Lower leg skin (tissue), 3 donors: ENCODE results near the gene AHCYL1.

Experiments
- POLR2A ChIP-seq, 2 donors: fragments of 450-650 bp; IDR thresholded peaks; one replicate each; pipeline ENCODE4 v1.6.1; 2016 to 2017; ENCODE audit warnings: antibody characterized with exemption in 2 of 2, mild to moderate bottlenecking in 1 of 2, moderate library complexity in 1 of 2
- TF ChIP-seq, protein P1 (sequence below), 3 donors: fragments of 450-650 bp; IDR thresholded peaks; one replicate each; pipeline ENCODE4 v1.5.1; 2016; ENCODE audit warnings: antibody characterized with exemption in 3 of 3, mild to moderate bottlenecking in 3 of 3, moderate library complexity in 2 of 3

DNA sequence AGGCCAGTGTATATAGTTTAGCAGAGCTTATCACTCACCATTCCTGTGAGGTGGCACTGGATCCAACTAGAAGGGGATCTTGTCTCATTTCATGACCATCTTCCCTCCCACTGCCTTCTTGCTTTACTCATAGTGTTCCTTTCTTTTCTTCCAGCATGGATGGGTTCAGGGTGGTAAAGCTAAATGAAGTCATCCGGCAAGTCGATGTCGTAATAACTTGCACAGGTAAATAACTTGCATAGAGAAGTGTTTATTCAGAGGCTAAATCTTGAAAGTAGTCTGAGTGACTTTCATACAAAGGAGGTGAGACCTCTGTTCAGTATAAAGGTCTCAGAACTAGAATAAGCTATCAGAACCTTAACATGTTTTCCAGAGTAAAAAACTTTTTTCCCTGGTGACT, 33.2 kb downstream of the AHCYL1 start:
- TF ChIP-seq, protein P1, sequence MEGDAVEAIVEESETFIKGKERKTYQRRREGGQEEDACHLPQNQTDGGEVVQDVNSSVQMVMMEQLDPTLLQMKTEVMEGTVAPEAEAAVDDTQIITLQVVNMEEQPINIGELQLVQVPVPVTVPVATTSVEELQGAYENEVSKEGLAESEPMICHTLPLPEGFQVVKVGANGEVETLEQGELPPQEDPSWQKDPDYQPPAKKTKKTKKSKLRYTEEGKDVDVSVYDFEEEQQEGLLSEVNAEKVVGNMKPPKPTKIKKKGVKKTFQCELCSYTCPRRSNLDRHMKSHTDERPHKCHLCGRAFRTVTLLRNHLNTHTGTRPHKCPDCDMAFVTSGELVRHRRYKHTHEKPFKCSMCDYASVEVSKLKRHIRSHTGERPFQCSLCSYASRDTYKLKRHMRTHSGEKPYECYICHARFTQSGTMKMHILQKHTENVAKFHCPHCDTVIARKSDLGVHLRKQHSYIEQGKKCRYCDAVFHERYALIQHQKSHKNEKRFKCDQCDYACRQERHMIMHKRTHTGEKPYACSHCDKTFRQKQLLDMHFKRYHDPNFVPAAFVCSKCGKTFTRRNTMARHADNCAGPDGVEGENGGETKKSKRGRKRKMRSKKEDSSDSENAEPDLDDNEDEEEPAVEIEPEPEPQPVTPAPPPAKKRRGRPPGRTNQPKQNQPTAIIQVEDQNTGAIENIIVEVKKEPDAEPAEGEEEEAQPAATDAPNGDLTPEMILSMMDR (IDR thresholded peaks at IDR 0.05), result no peak
- no peak for TF ChIP-seq POLR2A (IDR thresholded peaks at IDR 0.05)
